Keratinocyte (primary cell): Measurements from ENCODE around the gene BRICD5. TPM values are rescaled to one million over a fixed set of nuclear protein-coding genes. Genes with fewer than 3 reads are reported as not detected.

ENCODE experiments used
- DNase-seq: peaks from one replicate; pipeline ENCODE4 v3.0.0-alpha.2; 2011; ENCODE audit warnings: low read depth, missing footprints, low spot score
- FAIRE-seq: peaks from 2 replicates; lab custom pipeline; 2011; peaks lifted over from hg19 to GRCh38; lab: Jason Lieb, UNC
- H2AFZ ChIP-seq: 2 replicates; pipeline ENCODE4 v1.6.0; 2012; ENCODE audit warnings: low read length, control low read depth, inconsistent platforms; ENCODE audit not compliant: control insufficient read depth
- H3K27ac ChIP-seq: 2 replicates; pipeline ENCODE4 v1.5.1; 2011; ENCODE audit warnings: low read length; ENCODE audit not compliant: control insufficient read depth, insufficient read depth
- H3K27me3 ChIP-seq: 3 replicates; pipeline ENCODE4 v1.6.0; 2011; ENCODE audit warnings: low read length; ENCODE audit not compliant: control insufficient read depth, insufficient read depth; ENCODE audit errors: extremely low read depth
- H3K36me3 ChIP-seq, 2 experiments: 2 replicates in 1 of 2; 3 replicates in 1 of 2; pipeline ENCODE4 v1.5.1; 2011; ENCODE audit warnings: low read length in 2 of 2, mild to moderate bottlenecking in 1 of 2; ENCODE audit not compliant: control insufficient read depth in 2 of 2, insufficient read depth in 2 of 2; ENCODE audit errors: extremely low read depth in 1 of 2
- H3K4me1 ChIP-seq: 3 replicates; pipeline ENCODE4 v1.5.1; 2011; ENCODE audit warnings: low read length; ENCODE audit not compliant: control insufficient read depth, insufficient read depth; ENCODE audit errors: extremely low read depth
- H3K4me2 ChIP-seq: 3 replicates; pipeline ENCODE4 v1.6.0; 2011; ENCODE audit warnings: low read depth, low read length; ENCODE audit not compliant: control insufficient read depth, insufficient read depth; ENCODE audit errors: extremely low read depth
- H3K4me3 ChIP-seq, 3 experiments: fragments of 200-600 bp in 1 of 3; sonication (generic) in 1 of 3; 2 replicates in 2 of 3; 3 replicates in 1 of 3; pipeline ENCODE4 v1.5.1; 2011 to 2016; ENCODE audit warnings: low read length in 3 of 3, mild to moderate bottlenecking in 3 of 3, control low read depth in 2 of 3, inconsistent platforms in 1 of 3, low read depth in 1 of 3, mixed read lengths in 1 of 3, mixed run types in 1 of 3, moderate library complexity in 1 of 3; ENCODE audit not compliant: control insufficient read depth in 2 of 3, insufficient read depth in 2 of 3; ENCODE audit errors: extremely low read depth in 1 of 3
- H3K79me2 ChIP-seq: 2 replicates; pipeline ENCODE4 v1.6.0; 2012; ENCODE audit warnings: low read length; ENCODE audit not compliant: control insufficient read depth, insufficient read depth
- H3K9ac ChIP-seq: 3 replicates; pipeline ENCODE4 v1.6.0; 2011; ENCODE audit warnings: low read length; ENCODE audit not compliant: control insufficient read depth, insufficient read depth; ENCODE audit errors: extremely low read depth
- H3K9me1 ChIP-seq: 3 replicates; pipeline ENCODE4 v1.6.0; 2011; ENCODE audit warnings: low read length; ENCODE audit not compliant: control insufficient read depth, insufficient read depth; ENCODE audit errors: extremely low read depth
- H3K9me3 ChIP-seq: 2 replicates; pipeline ENCODE4 v1.5.1; 2012; ENCODE audit warnings: low read depth, low read length; ENCODE audit not compliant: control insufficient read depth
- H4K20me1 ChIP-seq: 3 replicates; pipeline ENCODE4 v1.6.0; 2011; ENCODE audit warnings: low read length; ENCODE audit not compliant: control insufficient read depth, insufficient read depth; ENCODE audit errors: extremely low read depth
- CTCF ChIP-seq, 3 experiments: IDR thresholded peaks in 1 of 3; conservative IDR thresholded peaks in 1 of 3; optimal IDR thresholded peaks in 1 of 3; 2 replicates in 2 of 3; 3 replicates in 1 of 3; pipeline versions ENCODE3 to v1.5.1; 2011; ENCODE audit warnings: low read length in 3 of 3, mild to moderate bottlenecking in 3 of 3, moderate library complexity in 2 of 3, control low read depth in 1 of 3, inconsistent platforms in 1 of 3; ENCODE audit not compliant: insufficient read depth in 2 of 3; ENCODE audit errors: extremely low read depth in 1 of 3
- EZH2 ChIP-seq: IDR thresholded peaks from one replicate; pipeline ENCODE4 v1.6.1; 2012; ENCODE audit warnings: inconsistent platforms, mild to moderate bottlenecking, low read length, moderate library complexity
- dilution Hi-C: fragments of 300-500 bp; cut with MboI; formaldehyde crosslinking; loops from one replicate; pipeline ENCODE4 v1.7.0; 2020; ENCODE audit warnings: low sequenced_read_pairs; ENCODE audit not compliant: extremely low pct_ligation_motif_present
- polyA plus RNA-seq, 5 experiments: library from polyadenylated mRNA; depleted of rRNA in 3 of 5; stranded (reverse) in 3 of 5; stranded (forward) in 1 of 5; unstranded in 1 of 5; fragments of >200 nt; gene quantifications; 1 replicate in 1 of 5; 2 replicates in 3 of 5; 3 replicates in 1 of 5; pipeline versions ENCODE4 v1.2.1 to v1.2.3, GENCODE V29; 2011 to 2012; ENCODE audit warnings: missing spikeins in 2 of 5, low read depth in 1 of 5, low replicate concordance in 1 of 5

BRICD5 gene
- polyA plus RNA-seq, 1 donor (not counting 4 experiments of a cell fraction or from before 2014, with no cell fraction given): 1.8 TPM

GRCh38 chr16:2194852-2195321, 15.8 kb downstream of the BRICD5 start:
- H2AFZ ChIP-seq: no peak overlapping the region
- no peak overlapping the region for H3K4me3 ChIP-seq
- H4K20me1 ChIP-seq: no peaks in the 10 kb centered on the region
- peaks cover 38% of the 10 kb centered on the region for H3K27me3 ChIP-seq
- peak; percentile 59 for FAIRE-seq
- H3K27ac ChIP-seq: no peak overlapping the region
- H3K79me2 ChIP-seq: no peaks in the 10 kb centered on the region
- H3K4me2 ChIP-seq: no peak overlapping the region
- H3K9me3 ChIP-seq: no peaks in the 10 kb centered on the region
- TF ChIP-seq EZH2 (no peak), CTCF (optimal IDR thresholded peaks at IDR 0.05 in 1 of 3, IDR thresholded peaks at IDR 0.05 in 1 of 3, conservative IDR thresholded peaks at IDR 0.05 in 1 of 3; ENCODE audit: extremely low read depth in 1 of 3, insufficient read depth in 2 of 3, low read length in 3 of 3) (peak; percentile 74 to 91 (median 76))
- peaks cover 19% of the 10 kb centered on the region for H3K4me1 ChIP-seq
- dilution Hi-C loops: no loop called here
- no peak for DNase-seq
- H3K36me3 ChIP-seq: no peaks in the 10 kb centered on the region
- no peak overlapping the region for H3K9ac ChIP-seq
- no peaks in the 10 kb centered on the region for H3K9me1 ChIP-seq

DNA sequence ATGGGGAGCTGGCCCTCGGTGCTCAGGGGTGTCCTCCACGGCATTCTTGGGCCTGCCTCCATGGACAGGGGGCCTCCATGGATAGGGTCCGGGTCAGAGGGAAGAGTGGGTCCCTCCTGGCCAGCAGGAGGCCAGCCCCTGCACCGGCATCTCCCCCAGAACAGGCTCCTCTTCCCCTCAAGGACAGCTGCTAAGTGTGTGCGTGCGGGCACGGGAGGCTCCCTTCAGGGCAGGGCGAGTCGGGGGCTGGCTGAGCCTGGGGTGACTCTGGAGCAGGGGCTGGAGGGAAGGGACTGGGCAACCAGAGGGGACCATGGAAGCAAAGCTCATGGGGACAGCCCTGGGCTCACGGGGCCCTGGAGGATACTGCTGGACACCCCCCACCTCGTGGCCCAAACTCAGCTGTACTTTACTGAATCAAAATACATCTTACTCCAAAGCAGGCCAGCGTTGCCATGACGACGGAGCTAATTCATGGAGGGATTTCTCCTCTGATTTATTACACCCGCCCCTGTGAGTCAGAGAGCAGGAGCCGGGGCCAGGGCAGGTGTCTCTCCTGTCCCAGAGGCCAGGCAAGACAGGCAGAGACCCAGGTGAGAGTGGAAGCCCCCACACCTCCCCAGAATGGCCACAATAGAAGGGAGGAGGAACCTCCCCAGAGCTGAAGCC, 16.4 kb downstream of the BRICD5 start:
- H3K9me3 ChIP-seq: no peaks in the 10 kb centered on the region
- dilution Hi-C loops: no loop called here
- DNase-seq (no peak), FAIRE-seq (no peak)
- no peaks in the 10 kb centered on the region for H3K9me1 ChIP-seq
- H3K27ac ChIP-seq: no peak overlapping the region
- no peak overlapping the region for H3K4me2 ChIP-seq
- H2AFZ ChIP-seq: no peak overlapping the region
- TF ChIP-seq EZH2 (no peak), CTCF (optimal IDR thresholded peaks at IDR 0.05 in 1 of 3, IDR thresholded peaks at IDR 0.05 in 1 of 3, conservative IDR thresholded peaks at IDR 0.05 in 1 of 3; ENCODE audit: extremely low read depth in 1 of 3, insufficient read depth in 2 of 3, low read length in 3 of 3) (no peak)
- H3K36me3 ChIP-seq: no peaks in the 10 kb centered on the region
- no peaks in the 10 kb centered on the region for H4K20me1 ChIP-seq
- peaks cover 38% of the 10 kb centered on the region for H3K27me3 ChIP-seq
- H3K9ac ChIP-seq: no peak overlapping the region
- no peak overlapping the region for H3K4me3 ChIP-seq
- no peaks in the 10 kb centered on the region for H3K79me2 ChIP-seq
- peaks cover 19% of the 10 kb centered on the region for H3K4me1 ChIP-seq
